Kidney epithelial cell (primary cell): ENCODE measurements around the gene HS3ST4. TPM values are rescaled to one million over a fixed set of nuclear protein-coding genes. Genes with fewer than 3 reads are reported as not detected.

Source experiments
- DNase-seq: peaks from one replicate; pipeline ENCODE4 v3.0.0-alpha.2; 2010; ENCODE audit warnings: low read depth
- H3K27me3 ChIP-seq: 2 replicates; pipeline ENCODE4 v1.6.0; 2011; ENCODE audit warnings: low read length; ENCODE audit not compliant: control insufficient read depth, insufficient read depth
- H3K36me3 ChIP-seq: 2 replicates; pipeline ENCODE4 v1.5.1; 2011; ENCODE audit warnings: low read length; ENCODE audit not compliant: control insufficient read depth, insufficient read depth
- H3K4me3 ChIP-seq: 2 replicates; pipeline ENCODE4 v1.5.1; 2011; ENCODE audit warnings: low read depth, mild to moderate bottlenecking, control low read depth, low read length
- total RNA-seq: library from RNA; depleted of rRNA; stranded (reverse); fragments of >200 nt; gene quantifications from 2 replicates; pipeline ENCODE4 v1.2.3, GENCODE V29; 2015
- TF ChIP-seq, protein P1 (sequence below): IDR thresholded peaks from 2 replicates; pipeline ENCODE4 v1.5.1; 2011; ENCODE audit warnings: mild to moderate bottlenecking, moderate library complexity, low read length, control low read depth, inconsistent platforms; ENCODE audit not compliant: insufficient read depth, poor library complexity, severe bottlenecking

HS3ST4 gene
- total RNA-seq, 1 donor from 2014 or later = 0.21 TPM

DNA sequence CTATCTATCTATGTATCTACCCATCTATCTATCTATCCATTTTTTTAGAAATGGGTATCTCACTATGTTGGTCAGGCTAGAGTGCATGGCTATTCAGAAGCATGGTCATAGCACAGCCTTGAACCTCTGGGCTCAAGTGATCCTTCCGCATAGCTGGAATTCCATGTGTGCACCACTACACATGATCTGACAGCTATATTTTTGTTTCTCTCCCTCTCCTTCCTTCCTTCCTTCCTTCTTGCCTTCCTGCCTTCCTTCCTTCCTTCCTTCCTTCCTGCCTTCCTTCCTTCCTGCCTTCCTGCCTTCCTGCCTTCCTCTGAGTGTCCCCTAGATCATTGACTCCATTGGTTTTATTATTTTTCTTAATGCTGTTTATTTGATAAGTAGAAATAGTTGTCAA lies 108.1 kb downstream of the HS3ST4 start:
- DNase-seq = no peak
- Histone ChIP-seq H3K27me3 (no peaks in the 10 kb centered on the region), H3K36me3 (no peaks in the 10 kb centered on the region), H3K4me3 (no peak overlapping the region)
- TF ChIP-seq, protein P1, sequence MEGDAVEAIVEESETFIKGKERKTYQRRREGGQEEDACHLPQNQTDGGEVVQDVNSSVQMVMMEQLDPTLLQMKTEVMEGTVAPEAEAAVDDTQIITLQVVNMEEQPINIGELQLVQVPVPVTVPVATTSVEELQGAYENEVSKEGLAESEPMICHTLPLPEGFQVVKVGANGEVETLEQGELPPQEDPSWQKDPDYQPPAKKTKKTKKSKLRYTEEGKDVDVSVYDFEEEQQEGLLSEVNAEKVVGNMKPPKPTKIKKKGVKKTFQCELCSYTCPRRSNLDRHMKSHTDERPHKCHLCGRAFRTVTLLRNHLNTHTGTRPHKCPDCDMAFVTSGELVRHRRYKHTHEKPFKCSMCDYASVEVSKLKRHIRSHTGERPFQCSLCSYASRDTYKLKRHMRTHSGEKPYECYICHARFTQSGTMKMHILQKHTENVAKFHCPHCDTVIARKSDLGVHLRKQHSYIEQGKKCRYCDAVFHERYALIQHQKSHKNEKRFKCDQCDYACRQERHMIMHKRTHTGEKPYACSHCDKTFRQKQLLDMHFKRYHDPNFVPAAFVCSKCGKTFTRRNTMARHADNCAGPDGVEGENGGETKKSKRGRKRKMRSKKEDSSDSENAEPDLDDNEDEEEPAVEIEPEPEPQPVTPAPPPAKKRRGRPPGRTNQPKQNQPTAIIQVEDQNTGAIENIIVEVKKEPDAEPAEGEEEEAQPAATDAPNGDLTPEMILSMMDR = no peak

DNA sequence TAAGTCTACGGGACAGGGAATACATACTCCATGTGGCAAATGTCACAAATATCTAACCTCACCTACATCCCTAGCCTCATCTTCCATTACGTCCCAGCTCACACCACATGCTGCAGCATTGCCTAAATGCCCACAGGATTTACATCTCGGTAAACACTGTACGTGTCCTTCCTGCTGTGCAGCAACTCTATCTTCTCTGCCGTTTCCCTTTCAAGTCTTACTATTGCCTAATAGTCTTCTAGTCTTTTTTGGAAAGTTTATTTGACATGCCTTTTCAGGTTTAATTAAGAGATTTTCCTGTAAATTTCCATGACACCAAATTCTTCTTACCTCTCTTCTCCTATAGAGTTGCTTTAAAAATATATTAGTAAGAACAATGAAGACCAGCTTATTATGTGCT lies 120.5 kb downstream of the HS3ST4 start:
- H3K27me3 ChIP-seq = no peaks in the 10 kb centered on the region
- TF ChIP-seq, protein P1 = no peak
- no peaks in the 10 kb centered on the region for H3K36me3 ChIP-seq
- no peak overlapping the region for H3K4me3 ChIP-seq
- DNase-seq = no peak

DNA sequence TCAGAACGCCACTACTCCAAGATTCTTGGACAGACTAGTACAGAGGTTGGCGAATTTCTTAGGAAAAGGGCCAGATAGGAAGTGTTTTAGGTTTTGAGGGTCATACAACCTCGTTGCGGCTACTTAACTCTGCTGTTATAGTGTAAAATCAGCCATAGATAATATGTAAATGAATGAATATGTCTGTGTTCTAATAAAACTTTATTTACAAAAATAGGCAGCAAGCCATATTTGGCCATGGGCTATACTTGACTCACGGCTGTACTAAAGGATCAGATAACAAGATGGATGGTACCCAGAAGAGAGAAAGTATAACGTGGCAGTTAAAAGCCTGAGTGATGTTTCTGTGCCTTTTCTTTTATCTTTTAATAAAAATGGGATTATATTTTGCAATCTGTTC lies 125.5 kb downstream of the HS3ST4 start:
- TF ChIP-seq, protein P1 = no peak
- H3K4me3 ChIP-seq = no peak overlapping the region
- no peaks in the 10 kb centered on the region for H3K27me3 ChIP-seq
- H3K36me3 ChIP-seq = no peaks in the 10 kb centered on the region
- DNase-seq = no peak

- Histone ChIP-seq H3K4me3 (no peak overlapping the region), H3K36me3 (no peaks in the 10 kb centered on the region), H3K27me3 (no peaks in the 10 kb centered on the region)
- TF ChIP-seq, protein P1 = no peak
- no peak for DNase-seq
Measured at GRCh38 chr16:25817876-25818275, 126.1 kb downstream of the HS3ST4 start.

DNA sequence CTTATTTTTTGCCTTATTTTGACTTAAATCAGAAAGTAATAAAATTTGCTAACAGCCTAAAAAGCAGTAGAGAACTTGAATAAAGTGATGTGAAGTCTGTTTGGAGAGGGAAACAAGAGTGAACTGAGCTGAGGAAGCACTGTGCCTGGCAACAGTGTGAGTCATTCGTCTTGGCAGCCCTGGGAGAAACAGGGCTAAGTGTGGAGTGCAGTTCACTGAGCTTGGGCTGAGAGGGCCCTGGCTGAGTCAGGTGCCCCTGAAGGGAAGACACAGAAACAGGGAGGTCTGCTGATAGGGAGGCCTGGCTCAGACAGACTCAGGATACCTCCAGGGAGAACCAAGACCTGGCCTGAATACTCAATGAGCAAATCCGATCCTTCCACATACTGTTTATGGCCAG lies 132.1 kb downstream of the HS3ST4 start:
- no peak for DNase-seq
- Histone ChIP-seq H3K27me3 (no peaks in the 10 kb centered on the region), H3K36me3 (no peaks in the 10 kb centered on the region), H3K4me3 (no peak overlapping the region)
- TF ChIP-seq, protein P1 = no peak

- no peak for DNase-seq
- TF ChIP-seq, protein P1 = no peak
- no peaks in the 10 kb centered on the region for H3K36me3 ChIP-seq
- no peaks in the 10 kb centered on the region for H3K27me3 ChIP-seq
- no peak overlapping the region for H3K4me3 ChIP-seq
Measured at GRCh38 chr16:25827709-25828108, 135.9 kb downstream of the HS3ST4 start.
